NCI-H1694 (cell line): ENCODE results near the gene SF3A1.
A peak's percentile ranks its signal among the peaks of the same experiment; 100 is the strongest.
"Not testable (repeated sequence)": the region's sequence is repeated elsewhere in the genome, so short reads cannot be mapped to it uniquely, and the experiment has no call there.

ENCODE experiments used
- DNase-seq: peaks from one replicate; lab custom pipeline; 2025; lab: John Stamatoyannopoulos, UW

Gene SF3A1, protein sequence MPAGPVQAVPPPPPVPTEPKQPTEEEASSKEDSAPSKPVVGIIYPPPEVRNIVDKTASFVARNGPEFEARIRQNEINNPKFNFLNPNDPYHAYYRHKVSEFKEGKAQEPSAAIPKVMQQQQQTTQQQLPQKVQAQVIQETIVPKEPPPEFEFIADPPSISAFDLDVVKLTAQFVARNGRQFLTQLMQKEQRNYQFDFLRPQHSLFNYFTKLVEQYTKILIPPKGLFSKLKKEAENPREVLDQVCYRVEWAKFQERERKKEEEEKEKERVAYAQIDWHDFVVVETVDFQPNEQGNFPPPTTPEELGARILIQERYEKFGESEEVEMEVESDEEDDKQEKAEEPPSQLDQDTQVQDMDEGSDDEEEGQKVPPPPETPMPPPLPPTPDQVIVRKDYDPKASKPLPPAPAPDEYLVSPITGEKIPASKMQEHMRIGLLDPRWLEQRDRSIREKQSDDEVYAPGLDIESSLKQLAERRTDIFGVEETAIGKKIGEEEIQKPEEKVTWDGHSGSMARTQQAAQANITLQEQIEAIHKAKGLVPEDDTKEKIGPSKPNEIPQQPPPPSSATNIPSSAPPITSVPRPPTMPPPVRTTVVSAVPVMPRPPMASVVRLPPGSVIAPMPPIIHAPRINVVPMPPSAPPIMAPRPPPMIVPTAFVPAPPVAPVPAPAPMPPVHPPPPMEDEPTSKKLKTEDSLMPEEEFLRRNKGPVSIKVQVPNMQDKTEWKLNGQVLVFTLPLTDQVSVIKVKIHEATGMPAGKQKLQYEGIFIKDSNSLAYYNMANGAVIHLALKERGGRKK

DNA sequence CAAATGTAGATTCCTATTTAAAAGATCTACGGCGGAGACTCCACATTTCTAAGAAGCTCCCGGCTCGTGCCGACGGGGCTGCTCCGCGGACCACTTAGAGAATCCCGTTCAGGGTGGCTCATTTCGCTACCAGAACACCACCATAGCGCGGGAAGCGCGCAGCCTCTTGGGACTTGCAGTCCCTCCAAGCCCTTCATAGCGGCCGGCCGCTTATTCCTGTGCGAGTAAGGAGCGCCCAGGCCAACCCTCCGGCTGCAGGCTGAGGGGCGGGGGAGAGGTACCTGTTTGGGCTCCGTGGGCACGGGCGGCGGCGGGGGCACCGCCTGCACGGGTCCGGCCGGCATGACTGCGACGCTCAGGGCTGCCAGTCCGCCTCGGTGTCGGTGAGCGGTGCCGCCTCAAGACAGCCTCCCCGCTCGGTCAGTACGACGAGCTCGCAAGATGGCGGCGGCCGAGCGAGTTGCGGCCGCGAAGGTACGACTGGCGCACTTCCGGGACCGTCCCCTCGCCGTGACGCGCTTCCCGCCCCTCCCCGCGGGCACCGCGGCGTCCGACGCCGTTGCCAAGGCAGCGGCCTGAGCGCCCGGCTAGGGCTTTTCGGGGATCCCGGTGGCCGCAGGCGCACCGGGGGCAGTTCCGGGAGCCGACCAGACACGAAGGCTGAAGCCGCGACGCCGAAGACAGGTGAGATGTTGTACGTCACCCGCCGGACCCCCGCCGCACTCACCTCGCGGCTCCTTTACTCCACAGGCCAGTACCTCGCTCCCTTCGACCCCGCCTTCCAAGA is at the start of gene SF3A1, which contains the start of gene CCDC157:
TSS of gene SF3A1 (minus strand) at position 446 of the 787 bp plus-strand sequence. CDS start at position 344, 102 bp downstream.
TSS of gene CCDC157 (plus strand) at position 559 of the 787 bp plus-strand sequence. CDS start 8,994 bp downstream, outside the sequence.
- DNase-seq = peak; percentile 54

DNA sequence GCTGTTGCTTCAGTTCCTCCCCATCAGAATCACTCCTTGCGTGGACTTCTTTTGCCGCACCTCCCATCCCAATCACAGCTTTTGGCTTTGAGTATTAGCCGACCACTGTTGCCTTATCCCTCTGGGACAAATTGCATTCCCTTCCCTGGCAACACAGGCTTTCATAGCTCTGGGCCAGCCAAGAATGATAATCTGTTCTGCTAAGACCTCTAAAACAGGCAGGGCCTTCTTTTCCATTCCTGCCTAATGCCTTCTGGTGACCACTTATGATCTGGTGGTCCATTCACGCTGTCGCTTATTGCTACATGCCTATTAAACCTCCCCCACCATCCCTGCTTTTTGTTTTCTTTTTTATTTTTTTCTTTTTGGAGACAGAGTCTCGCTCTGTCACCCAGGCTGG is 49.7 kb upstream of the SF3A1 start:
- DNase-seq = no peak

DNA sequence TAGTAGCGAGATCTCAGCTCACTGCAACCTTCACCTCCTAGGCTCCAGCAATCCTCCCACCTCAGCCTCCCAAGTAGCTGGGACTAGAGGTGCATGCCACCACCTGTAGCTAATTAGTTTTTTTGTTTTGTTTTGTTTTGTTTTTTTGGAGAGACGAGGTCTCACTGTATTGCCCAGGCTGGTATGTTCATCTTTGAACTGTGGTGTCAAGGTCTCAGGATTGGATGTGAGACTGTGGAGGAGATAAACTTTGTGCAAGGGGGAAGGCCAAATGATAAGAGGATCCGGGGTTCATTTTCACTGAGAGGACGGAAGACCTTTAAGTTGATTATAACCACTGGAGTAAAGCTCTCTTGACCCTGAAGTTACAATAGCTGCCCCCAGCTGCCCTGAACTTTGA is 49.0 kb upstream of the SF3A1 start:
- no peak for DNase-seq

DNA sequence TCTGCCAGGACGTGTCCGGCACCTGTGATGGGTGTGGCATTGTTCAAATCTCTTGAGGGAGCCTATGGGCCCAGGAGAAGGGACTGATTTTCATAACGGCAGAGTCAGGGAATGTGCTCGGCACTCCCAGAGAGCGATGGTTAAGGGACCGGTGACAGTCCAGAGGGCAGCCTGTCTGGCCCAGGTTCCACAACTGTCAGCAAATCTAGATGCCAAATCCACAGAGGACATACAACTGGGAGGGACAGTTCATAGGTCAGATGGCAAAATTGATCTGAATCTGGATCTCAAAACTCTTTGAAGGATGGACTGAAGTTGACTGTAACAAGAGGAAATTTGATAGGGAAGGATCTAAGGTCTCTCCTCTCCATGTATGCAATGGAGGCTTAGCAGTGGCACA is 47.6 kb upstream of the SF3A1 start:
- no peak for DNase-seq

DNA sequence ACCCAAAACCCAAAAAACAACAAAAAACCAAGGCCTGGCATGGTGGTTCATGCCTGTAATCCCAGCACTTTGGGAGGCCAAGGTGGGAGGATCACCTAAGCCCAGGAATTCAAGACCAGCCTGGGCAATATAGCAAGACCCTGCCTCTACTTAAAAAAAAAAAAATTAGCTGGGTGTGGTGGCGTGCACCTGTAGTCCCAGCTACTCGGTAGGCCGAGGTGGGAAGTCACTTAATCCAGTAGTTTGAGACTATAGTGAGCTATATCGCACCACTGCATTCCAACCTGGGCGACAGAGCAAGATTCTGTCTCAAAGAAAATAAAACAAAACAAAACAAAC is 46.0 kb upstream of the SF3A1 start:
- DNase-seq = not testable (repeated sequence)

DNA sequence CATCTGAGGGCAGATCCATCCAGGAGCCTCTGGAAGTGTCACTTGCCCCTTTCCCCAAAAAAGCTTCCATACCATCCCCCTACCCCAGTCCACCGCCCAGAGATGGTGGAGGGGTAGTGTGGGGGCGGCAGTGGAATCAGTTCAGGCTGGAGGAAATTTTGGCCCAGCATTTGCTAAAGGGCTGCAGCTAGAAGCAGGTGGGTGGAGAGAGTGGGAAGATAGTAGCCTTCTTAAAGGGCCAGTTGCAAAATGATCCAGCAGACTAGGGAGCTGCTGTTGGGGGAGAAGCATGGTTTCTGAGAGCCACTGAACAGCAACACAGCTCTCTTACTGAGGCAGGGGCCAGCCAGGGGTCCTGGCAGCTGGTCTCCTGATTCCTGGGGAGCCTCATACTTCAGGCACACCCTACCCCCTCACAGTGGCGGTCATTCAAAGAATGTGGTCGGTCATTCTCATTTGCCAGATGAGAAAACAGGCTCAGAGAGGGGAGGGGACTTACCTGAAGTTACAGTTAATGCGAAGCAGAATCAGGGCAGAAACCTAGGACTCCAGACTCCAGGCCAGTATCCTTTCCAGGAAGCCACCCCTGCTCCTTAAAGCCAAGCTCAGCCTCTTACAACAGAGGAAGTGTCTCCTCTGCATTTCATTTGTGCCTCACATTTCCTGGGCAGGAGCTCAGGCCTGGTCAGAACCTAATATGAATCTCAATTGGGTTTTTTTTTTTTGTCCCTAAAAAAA is 45.5 kb upstream of the SF3A1 start:
- DNase-seq = no peak

DNA sequence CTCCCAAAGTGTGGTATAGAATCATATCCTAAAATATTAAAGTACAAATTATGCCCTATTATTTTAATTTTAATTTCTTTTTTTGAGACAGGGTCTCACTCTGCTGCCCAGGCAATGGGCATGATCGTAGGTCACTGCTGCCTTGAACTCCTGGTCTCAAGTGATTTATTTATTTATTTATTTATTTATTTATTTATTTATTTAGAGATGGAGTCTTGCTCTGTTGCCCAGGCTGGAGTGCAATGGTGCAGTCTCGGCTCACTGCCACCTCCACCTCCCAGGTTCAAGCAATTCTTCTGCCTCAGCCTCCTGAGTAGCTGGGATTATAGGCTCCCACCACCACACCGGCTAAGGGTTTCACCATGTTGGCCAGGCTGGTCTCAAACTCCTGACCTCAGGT is 44.3 kb upstream of the SF3A1 start:
- not testable (repeated sequence) for DNase-seq

DNA sequence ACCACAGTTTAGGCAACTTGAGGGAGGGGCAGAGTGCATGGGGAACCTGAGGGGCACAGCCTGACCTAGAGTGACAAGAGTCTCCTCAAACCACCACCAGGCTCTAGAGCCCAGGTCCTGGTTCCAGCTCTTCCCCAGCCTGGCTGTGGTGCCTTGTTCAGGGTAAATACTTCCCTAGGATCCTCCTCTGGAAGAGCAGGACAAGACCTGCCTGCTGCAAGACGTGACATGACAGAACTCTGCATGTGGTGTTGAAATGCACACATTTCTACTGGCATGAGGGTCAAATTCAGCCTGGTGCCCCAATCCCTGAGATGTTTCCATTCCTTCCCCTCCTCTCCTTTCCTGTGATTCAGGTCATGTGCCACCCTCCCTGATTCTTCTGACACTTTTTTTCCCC is 43.5 kb upstream of the SF3A1 start:
- no peak for DNase-seq

DNA sequence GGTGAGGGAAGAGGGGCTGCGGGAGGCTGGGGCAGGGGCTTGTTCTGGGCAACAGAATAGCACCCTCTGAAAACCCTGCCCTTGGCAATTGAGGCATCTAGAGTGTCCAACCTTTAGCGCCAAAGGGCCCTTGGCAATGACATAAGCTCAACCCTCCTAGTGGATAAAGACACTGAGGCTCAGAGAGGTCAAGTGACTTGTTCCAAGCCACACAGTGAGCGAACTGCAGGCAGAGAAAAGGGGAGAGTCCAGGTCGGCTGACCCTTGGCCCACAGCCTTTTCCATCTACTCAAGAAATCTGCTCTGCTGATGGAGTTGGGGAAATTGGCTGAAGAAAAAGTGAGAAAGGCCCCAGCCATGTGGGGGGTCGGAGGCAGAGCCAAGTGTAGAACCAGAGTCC is 43.0 kb upstream of the SF3A1 start:
- no peak for DNase-seq

DNA sequence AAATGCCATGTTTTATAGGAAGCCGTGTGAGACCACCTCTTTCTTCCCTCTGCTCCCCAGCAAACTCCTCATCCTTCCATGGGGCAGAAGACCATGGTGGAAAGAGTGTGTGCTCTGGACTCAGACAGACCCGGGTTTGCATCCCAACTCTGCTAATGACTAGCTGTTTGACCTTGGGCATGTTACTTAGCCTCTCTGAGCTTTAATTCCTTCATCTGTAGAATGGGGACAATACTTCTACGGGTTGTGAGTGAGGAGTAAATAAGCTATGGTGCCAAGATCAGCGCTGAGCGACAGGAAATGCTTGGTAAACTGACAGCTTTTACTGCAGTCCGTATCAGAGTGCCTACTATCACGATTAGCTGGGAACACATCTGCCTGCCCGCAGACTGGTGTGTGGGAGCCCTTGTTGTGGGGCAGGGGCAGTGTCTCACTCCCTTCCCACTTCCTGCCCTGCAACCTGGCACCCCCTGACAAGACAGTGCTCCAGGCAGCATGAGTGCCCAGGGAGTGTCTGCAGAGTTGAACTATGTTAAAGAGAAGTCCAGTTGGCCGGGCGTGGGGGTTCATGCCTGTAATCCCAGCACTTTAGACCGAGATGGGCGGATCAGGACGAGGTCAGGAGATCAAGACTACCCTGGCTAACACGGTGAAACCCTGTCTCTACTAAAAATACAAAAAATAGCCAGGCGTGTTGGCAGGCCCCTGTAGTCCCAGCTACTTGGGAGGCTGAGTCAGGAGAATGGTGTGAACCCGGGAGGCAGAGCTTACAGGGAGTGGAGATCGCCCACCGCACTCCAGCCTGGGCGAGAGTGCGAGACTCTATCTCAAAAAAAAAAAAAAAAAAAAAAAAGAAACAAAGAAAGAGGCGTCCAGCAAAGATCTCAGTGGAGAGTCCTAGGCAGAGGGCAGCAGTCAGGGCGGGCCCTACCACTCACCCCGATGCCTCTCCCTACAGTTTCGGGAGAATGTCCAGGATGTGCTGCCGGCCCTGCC is 42.3 kb upstream of the SF3A1 start:
- DNase-seq = no peak

DNA sequence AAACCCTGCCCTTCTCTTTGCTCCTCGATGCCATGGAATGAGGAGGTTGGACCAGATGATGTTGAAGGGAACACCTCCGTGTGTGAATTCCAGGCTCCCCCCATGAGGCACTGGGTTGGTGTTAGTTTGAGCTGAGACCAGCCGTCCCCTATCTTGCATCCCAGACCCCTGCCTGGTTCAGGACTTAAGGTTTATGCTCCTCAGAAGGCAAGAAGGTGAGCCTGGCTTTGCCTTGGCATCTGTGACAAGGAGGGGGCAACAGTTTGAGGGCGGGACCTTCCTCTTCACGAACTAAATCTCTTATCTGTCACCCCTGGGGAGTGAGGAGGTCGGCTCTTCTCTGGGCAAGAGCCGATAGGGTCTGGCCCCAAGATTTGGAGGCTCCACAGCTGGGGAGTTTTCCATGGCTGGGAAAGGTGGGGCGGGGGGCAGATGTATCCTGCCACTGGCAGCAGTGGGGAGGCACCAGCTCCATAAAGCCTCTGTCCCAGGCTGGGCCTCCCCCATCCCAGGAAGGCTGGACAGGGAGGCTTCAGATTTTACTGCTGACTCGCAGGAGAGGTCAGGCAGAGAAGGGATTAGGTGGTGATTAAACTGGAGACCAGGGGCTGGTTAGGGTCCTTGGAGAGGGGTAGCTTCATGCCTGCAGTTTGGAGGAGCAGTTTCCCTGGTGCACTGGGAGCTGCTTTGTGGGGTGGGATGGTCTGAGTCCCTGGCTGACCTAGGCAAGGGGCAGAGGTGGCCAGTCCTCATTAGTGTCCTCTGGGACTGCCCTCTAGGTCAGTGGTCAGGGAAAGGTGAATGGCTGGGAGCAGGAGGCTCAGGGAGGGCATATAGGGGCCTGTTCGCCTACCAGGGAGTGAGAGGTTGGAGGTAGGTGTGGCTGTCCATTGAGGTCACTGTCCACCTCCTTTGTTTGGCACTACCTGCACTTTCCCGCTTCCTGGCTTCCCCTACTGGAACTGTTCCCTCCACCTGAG is 41.3 kb upstream of the SF3A1 start:
- DNase-seq = no peak

DNA sequence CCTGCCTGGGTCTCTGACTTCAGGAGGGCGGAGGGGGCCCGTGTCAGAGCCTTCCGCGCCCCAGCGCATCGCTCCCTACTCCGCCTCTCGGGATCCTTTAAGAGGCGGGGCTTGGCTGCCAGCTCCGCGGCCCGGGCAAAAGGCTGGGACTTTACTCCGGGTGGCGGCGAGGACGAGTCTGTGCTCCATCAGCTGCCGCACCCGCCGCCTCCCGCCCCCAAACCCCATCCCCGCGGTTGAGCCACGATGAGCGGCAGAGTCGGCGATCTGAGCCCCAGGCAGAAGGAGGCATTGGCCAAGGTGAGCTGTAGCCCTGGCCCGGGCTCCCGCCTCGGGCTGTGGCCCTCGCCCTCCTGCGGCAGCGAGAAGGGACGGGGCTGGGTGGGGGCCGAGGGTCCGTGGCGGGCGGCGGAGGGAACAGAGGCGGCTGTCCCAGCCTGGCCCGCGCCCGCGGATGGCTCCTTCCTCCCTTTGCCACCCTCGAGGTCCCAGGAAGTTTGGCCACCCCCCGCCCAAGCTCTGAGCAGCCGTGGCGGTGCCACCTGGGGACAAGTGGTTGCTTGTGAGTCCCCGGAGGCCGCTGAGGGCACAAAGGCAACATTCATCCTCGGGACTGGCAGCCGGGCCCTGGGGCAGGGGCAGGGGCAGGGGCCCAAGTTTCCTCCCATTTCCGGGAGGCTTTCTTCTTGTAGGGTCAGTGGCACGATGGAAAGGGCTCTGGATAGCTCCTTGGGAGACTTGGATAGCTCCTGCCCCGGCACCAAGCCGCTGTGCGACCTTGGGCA is 40.4 kb upstream of the SF3A1 start, which contains the start of gene SEC14L2:
TSS of gene SEC14L2 (plus strand) at position 148 of the 785 bp plus-strand sequence. CDS start at position 247, 99 bp downstream.
- no peak for DNase-seq

DNA sequence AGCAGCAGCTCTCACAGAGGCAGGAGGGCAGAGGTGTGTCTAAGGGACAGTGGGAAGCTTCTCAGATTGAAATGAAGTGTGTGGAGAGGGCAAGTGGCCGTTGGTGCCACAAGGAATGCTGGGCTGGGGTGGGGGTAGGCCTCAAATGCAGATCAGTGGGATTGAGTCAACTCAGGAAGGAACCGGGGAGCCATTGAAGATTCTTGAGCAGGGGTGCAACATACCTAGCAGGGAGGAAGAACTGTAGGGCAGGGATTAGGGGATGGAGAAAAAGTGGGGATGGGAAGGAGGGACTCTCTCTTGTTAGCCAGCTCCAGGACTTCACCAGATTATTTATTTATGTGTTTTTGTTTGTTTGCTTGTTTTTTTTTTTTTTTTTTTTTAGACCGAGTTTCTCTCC is 37.2 kb upstream of the SF3A1 start:
- DNase-seq = no peak

DNA sequence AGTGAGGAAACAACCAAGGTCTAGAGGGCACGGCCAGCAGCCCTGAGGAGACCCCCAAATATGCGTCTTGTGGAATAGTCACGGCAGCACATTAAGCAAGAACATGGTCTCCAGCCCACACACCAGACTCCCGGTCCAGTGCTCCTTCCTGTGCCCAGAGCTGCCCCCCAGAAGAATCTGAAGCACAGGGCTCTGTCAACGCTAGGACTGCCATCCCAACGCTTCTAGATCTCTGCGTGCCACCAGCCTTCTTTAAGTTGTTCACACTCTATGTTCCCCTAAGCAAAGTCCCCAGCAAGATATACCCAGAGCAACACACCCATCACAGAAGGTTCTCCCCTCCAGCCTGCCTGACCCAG is 36.6 kb upstream of the SF3A1 start:
- no peak for DNase-seq

DNA sequence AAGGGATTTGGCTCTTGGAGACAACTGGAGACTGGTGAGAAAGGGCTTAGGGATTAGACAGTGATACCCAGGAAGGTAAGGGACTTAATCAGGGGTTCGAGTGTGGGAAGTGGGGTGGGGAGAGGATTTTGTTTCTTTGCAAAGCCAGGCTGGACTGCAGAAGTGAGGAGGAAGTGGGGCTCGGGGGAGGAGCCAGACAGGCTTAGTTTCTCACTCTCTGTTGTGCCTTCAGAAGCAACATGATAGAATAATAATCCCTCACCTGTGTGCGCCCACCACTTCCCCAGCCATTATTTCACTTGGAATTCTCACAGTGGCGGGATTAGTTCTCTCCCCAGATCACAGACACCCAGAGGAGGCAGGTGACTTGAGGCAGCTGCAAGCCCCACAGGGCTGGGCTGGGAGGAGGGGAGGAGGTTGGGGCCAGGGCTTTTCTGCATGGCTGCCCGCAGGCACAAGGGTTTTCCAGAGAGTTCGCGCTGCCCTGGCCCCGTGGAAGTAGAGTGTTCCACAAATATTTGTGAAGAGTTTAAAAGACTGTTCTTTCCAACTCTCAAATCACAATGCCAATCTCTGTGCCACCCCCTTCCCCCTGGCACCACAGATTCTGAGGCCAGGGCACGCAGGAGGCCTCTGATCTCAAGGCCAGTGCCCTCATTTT is 36.1 kb upstream of the SF3A1 start:
- DNase-seq = no peak

DNA sequence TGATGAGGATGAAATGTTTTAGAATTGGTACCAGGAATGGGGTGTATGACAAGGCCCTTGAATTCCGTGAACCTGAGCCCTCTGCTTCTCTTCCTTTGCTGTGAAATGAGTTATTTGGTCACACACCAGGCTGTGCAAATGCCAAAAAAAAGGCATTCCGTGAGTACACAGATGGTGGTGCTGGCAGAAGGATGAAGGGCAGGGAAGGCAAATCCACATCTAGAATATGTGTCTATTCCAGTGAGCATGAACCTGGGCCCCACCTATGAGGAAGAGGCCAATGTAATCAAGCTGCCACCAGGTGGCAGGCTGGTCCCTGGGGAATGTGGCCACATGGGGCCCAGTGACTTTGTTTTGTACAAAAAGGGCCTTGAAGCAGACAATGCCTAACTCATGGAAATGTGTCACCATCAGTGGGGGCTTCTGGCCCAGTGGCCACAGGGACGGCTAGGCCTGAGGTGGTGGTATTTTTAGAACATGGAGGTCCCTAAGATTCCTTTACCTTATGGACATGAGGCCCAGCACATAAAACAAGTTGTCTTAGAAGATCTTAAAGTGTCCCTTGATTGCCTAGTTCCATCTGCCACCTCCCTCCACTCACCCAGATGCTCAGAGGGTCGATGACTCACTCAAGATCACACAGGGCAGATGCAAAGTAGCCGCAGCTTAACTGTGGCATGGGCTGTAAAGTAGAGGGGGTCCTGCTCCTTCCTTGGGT is 34.4 kb upstream of the SF3A1 start:
- peak; percentile 49 for DNase-seq
